Measurements from ENCODE around the gene SYTL5. TPM values are rescaled to one million over a fixed set of nuclear protein-coding genes. Genes with fewer than 3 reads are reported as not detected.

Gene SYTL5
- polyA plus RNA-seq (2013, experiment 1 of 2): 0.28 TPM
- 0.25 TPM for polyA plus RNA-seq (2013, experiment 2 of 2)

DNA sequence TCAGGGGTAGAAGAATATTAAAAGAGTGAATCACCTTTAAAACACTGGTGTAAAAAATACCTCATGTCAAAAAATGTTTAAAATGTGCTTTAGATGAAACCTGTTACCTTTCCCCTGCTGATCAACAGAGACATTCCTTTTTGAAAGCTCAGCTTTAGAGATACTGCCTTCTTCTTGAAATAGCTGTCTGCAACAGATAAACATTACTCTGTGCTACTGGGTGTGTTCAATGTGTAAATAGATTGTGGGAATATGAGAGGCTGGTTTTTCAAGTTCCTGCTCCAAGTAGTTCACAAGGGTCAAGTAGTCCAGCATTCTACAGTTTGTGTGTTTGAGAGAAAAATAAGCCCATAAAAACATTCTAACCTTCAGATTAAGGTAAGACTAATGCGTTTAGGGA, at the start of gene SYTL5:
Gene SYTL5 (plus strand): TSS at position 263 of the 400 bp plus-strand sequence. CDS start 27,337 bp downstream, outside the sequence.
- no peak within 1 kb of the TSS for H3K4me3 ChIP-seq (ENCODE audit: low read length in 2 of 2)
- no peak within 1 kb of the TSS for H3K4ac ChIP-seq (ENCODE audit: low read length)
- no peaks in the 10 kb centered on the region for H3K4me1 ChIP-seq (ENCODE audit: control insufficient read depth in 2 of 2, insufficient read depth in 1 of 2, low read depth in 1 of 2, low read length in 2 of 2)
- no peak for DNase-seq (ENCODE audit: low spot score)
- H3K79me1 ChIP-seq (ENCODE audit: low read depth, low read length): no peaks in the 10 kb centered on the region
- H3K18ac ChIP-seq (ENCODE audit: low read length): no peak within 1 kb of the TSS
- H4K8ac ChIP-seq (ENCODE audit: low read depth, low read length): no peak within 1 kb of the TSS
- H2BK12ac ChIP-seq (ENCODE audit: low read length): no peak within 1 kb of the TSS
- no peak within 1 kb of the TSS for H2BK120ac ChIP-seq (ENCODE audit: low read depth, low read length)
- H2AFZ ChIP-seq (ENCODE audit: low read length): no peak within 1 kb of the TSS
- no peak within 1 kb of the TSS for H2AK5ac ChIP-seq (ENCODE audit: low read depth, low read length)
- no peak within 1 kb of the TSS for H3K4me2 ChIP-seq (ENCODE audit: insufficient read depth, low read length, poor library complexity, severe bottlenecking)
- H3K9ac ChIP-seq (ENCODE audit: low read depth, low read length, poor library complexity): no peak within 1 kb of the TSS
- H3K27ac ChIP-seq (replicated peaks; ENCODE audit: low read length): no peak within 1 kb of the TSS
- H4K91ac ChIP-seq (ENCODE audit: low read depth, low read length, poor library complexity): no peak within 1 kb of the TSS
- no CpG with 5 or more reads among the region's 1 CpG for WGBS, 2 donors (ENCODE audit: extremely low coverage in 2 of 2, insufficient read length in 2 of 2, insufficient replicate concordance in 1 of 2)
- H3K27me3 ChIP-seq (ENCODE audit: control insufficient read depth in 3 of 3, insufficient read depth in 3 of 3, low read depth in 1 of 3, low read length in 3 of 3): peaks cover 0 to 2% (median 0%) of the 10 kb centered on the region in 3 experiments
- H2BK15ac ChIP-seq (ENCODE audit: low read length): no peak within 1 kb of the TSS
- H3K23ac ChIP-seq (ENCODE audit: low read depth, low read length, poor library complexity): no peak within 1 kb of the TSS
- H3K14ac ChIP-seq (ENCODE audit: low read length): no peak within 1 kb of the TSS
- H2BK5ac ChIP-seq (ENCODE audit: low read length): no peak within 1 kb of the TSS
- H3K9me3 ChIP-seq (replicated peaks in 1 of 2; ENCODE audit: control insufficient read depth in 2 of 2, insufficient read depth in 1 of 2, low read depth in 1 of 2, low read length in 2 of 2): no peaks in the 10 kb centered on the region
- no peaks in the 10 kb centered on the region for H3K36me3 ChIP-seq (replicated peaks in 1 of 2; ENCODE audit: control insufficient read depth in 2 of 2, insufficient read depth in 2 of 2, low read length in 2 of 2)

DNA sequence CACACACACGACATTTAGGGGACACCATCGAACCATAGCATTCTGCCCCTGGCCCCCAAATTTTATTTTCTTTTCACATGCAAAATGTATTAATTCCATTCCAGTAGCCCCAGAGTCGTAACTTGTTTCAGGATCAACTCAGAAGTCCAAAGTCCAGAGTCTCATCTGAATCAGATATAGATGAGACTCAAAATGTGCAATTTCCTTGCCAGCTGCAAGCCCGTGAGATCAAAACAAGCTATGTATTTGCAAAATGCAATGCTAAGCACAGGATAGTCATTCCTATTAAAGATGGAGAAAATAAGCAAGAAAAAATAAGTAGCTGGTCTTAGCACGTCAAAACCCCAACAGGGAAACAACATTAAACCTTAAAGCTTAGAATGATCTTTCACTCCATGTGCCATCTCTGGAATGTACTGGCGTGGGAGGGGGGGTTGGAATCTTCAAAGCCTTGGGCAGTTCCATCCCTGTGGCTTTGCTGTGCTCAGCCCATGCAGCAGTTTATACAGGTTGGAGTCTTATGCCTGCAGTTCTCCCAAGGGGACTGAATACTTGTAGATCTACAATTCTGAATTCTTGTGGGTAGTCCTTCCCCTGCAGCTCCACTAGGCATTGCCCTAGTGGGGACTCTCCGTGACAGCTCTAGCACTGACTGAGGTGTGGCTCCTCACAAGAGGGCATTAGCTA, 47.7 kb upstream of the SYTL5 start:
- DNase-seq (ENCODE audit: low spot score): no peak
- no peak overlapping the region for H3K27ac ChIP-seq (replicated peaks; ENCODE audit: low read length)
- no CpG with 5 or more reads among the region's 7 CpGs for WGBS, 2 donors (ENCODE audit: extremely low coverage in 2 of 2, insufficient read length in 2 of 2, insufficient replicate concordance in 1 of 2)

DNA sequence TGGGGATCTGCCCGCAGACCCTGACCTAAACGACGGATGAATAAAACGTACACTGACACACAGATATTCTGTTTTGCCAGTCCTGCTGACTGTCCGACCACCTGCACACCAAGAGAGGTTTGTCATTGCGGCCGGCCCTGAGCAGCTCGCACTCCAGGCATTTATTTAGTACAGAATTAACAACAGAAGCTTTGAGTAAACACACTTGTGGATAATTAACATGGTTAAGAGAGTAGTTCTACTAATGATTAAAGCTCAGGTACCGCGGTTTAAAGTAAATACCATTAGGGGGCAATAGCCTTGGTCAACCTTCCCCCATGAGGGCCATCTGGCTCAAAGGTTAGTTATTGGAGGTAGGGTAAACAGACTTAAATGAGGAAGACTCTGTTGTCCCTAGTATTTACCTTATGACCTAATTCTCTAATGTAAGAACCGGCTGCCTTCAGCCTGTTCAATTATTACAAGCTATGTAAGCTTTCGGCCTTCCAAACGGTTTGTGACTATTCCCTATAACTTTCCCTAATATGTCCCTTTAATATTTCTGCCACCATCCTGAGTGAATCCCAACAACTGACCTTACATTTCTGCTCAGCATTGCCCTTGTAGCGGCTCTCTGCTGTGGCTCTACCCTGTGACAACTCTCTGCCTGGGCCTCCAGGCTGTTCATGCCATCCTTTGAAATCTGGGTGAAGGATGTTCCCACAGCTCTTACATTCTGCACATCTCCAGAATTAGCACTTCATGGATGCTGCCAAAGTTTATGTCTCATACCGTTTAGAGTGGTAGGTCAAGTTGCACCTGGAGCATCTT, 46.9 kb upstream of the SYTL5 start:
- Histone ChIP-seq H3K23ac (ENCODE audit: low read depth, low read length, poor library complexity) (no peak overlapping the region), H3K4me1 (ENCODE audit: control insufficient read depth in 2 of 2, insufficient read depth in 1 of 2, low read depth in 1 of 2, low read length in 2 of 2) (no peaks in the 10 kb centered on the region), H3K14ac (ENCODE audit: low read length) (no peak overlapping the region), H3K4me2 (ENCODE audit: insufficient read depth, low read length, poor library complexity, severe bottlenecking) (no peak overlapping the region), H4K8ac (ENCODE audit: low read depth, low read length) (no peak overlapping the region), H3K79me1 (ENCODE audit: low read depth, low read length) (no peaks in the 10 kb centered on the region), H2BK12ac (ENCODE audit: low read length) (no peak overlapping the region), H2BK5ac (ENCODE audit: low read length) (no peak overlapping the region), H3K9ac (ENCODE audit: low read depth, low read length, poor library complexity) (no peak overlapping the region), H3K9me3 (replicated peaks in 1 of 2; ENCODE audit: control insufficient read depth in 2 of 2, insufficient read depth in 1 of 2, low read depth in 1 of 2, low read length in 2 of 2) (no peaks in the 10 kb centered on the region), H3K27ac (replicated peaks; ENCODE audit: low read length) (no peak overlapping the region), H2BK15ac (ENCODE audit: low read length) (no peak overlapping the region), H3K36me3 (replicated peaks in 1 of 2; ENCODE audit: control insufficient read depth in 2 of 2, insufficient read depth in 2 of 2, low read length in 2 of 2) (no peaks in the 10 kb centered on the region), H3K4ac (ENCODE audit: low read length) (no peak overlapping the region), H2BK120ac (ENCODE audit: low read depth, low read length) (no peak overlapping the region), H4K91ac (ENCODE audit: low read depth, low read length, poor library complexity) (no peak overlapping the region), H3K18ac (ENCODE audit: low read length) (no peak overlapping the region), H2AFZ (ENCODE audit: low read length) (no peak overlapping the region), H3K4me3 (ENCODE audit: low read length in 2 of 2) (no peak overlapping the region), H3K27me3 (ENCODE audit: control insufficient read depth in 3 of 3, insufficient read depth in 3 of 3, low read depth in 1 of 3, low read length in 3 of 3) (no peaks in the 10 kb centered on the region), H2AK5ac (ENCODE audit: low read depth, low read length) (no peak overlapping the region)
- DNase-seq (ENCODE audit: low spot score): no peak
- no CpG with 5 or more reads among the region's 15 CpGs for WGBS, 2 donors (ENCODE audit: extremely low coverage in 2 of 2, insufficient read length in 2 of 2, insufficient replicate concordance in 1 of 2)

More for the DNA sequence above, 47.7 kb upstream of the SYTL5 start:
- Histone ChIP-seq H3K4me1 (ENCODE audit: control insufficient read depth in 2 of 2, insufficient read depth in 1 of 2, low read depth in 1 of 2, low read length in 2 of 2) (no peaks in the 10 kb centered on the region), H4K91ac (ENCODE audit: low read depth, low read length, poor library complexity) (no peak overlapping the region), H3K36me3 (replicated peaks in 1 of 2; ENCODE audit: control insufficient read depth in 2 of 2, insufficient read depth in 2 of 2, low read length in 2 of 2) (no peaks in the 10 kb centered on the region), H3K23ac (ENCODE audit: low read depth, low read length, poor library complexity) (no peak overlapping the region), H3K27me3 (ENCODE audit: control insufficient read depth in 3 of 3, insufficient read depth in 3 of 3, low read depth in 1 of 3, low read length in 3 of 3) (no peaks in the 10 kb centered on the region), H2AK5ac (ENCODE audit: low read depth, low read length) (no peak overlapping the region), H3K4me3 (ENCODE audit: low read length in 2 of 2) (no peak overlapping the region), H2BK12ac (ENCODE audit: low read length) (no peak overlapping the region), H2BK15ac (ENCODE audit: low read length) (no peak overlapping the region), H3K79me1 (ENCODE audit: low read depth, low read length) (no peaks in the 10 kb centered on the region), H3K14ac (ENCODE audit: low read length) (no peak overlapping the region), H3K9me3 (replicated peaks in 1 of 2; ENCODE audit: control insufficient read depth in 2 of 2, insufficient read depth in 1 of 2, low read depth in 1 of 2, low read length in 2 of 2) (no peaks in the 10 kb centered on the region), H3K4ac (ENCODE audit: low read length) (no peak overlapping the region), H3K18ac (ENCODE audit: low read length) (no peak overlapping the region), H2BK120ac (ENCODE audit: low read depth, low read length) (no peak overlapping the region), H3K9ac (ENCODE audit: low read depth, low read length, poor library complexity) (no peak overlapping the region), H2AFZ (ENCODE audit: low read length) (no peak overlapping the region), H3K4me2 (ENCODE audit: insufficient read depth, low read length, poor library complexity, severe bottlenecking) (no peak overlapping the region), H2BK5ac (ENCODE audit: low read length) (no peak overlapping the region), H4K8ac (ENCODE audit: low read depth, low read length) (no peak overlapping the region)

DNA sequence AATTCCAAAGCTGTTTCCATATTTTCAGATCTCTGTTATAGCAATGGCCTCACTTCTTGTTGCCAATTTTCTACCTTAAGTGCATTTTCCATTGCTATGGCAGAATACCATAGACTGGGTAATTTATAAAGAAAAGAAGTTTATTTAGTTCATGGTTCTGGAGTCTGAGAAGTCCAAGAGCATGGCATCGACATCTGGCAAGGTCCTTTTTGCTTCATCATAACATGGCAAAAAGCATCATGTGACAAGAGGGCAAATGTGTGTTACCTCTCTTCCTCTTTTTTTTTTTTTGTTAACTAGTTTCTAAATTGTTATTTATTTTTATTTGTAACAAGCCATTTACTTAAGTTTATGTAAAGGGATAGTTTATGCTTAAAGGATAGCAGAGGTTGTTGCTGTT, 45.2 kb upstream of the SYTL5 start:
- Histone ChIP-seq H3K18ac (ENCODE audit: low read length) (no peak overlapping the region), H3K4me2 (ENCODE audit: insufficient read depth, low read length, poor library complexity, severe bottlenecking) (no peak overlapping the region), H3K27me3 (ENCODE audit: control insufficient read depth in 3 of 3, insufficient read depth in 3 of 3, low read depth in 1 of 3, low read length in 3 of 3) (no peaks in the 10 kb centered on the region), H4K91ac (ENCODE audit: low read depth, low read length, poor library complexity) (no peak overlapping the region), H3K4ac (ENCODE audit: low read length) (no peak overlapping the region), H3K4me1 (ENCODE audit: control insufficient read depth in 2 of 2, insufficient read depth in 1 of 2, low read depth in 1 of 2, low read length in 2 of 2) (no peaks in the 10 kb centered on the region), H4K8ac (ENCODE audit: low read depth, low read length) (no peak overlapping the region), H3K23ac (ENCODE audit: low read depth, low read length, poor library complexity) (no peak overlapping the region), H2AFZ (ENCODE audit: low read length) (no peak overlapping the region), H3K79me1 (ENCODE audit: low read depth, low read length) (no peaks in the 10 kb centered on the region), H3K14ac (ENCODE audit: low read length) (no peak overlapping the region), H2BK15ac (ENCODE audit: low read length) (no peak overlapping the region), H2BK5ac (ENCODE audit: low read length) (no peak overlapping the region), H3K9ac (ENCODE audit: low read depth, low read length, poor library complexity) (no peak overlapping the region), H2BK120ac (ENCODE audit: low read depth, low read length) (no peak overlapping the region), H3K9me3 (replicated peaks in 1 of 2; ENCODE audit: control insufficient read depth in 2 of 2, insufficient read depth in 1 of 2, low read depth in 1 of 2, low read length in 2 of 2) (no peaks in the 10 kb centered on the region), H3K27ac (replicated peaks; ENCODE audit: low read length) (no peak overlapping the region), H2AK5ac (ENCODE audit: low read depth, low read length) (no peak overlapping the region), H2BK12ac (ENCODE audit: low read length) (no peak overlapping the region), H3K36me3 (replicated peaks in 1 of 2; ENCODE audit: control insufficient read depth in 2 of 2, insufficient read depth in 2 of 2, low read length in 2 of 2) (no peaks in the 10 kb centered on the region), H3K4me3 (ENCODE audit: low read length in 2 of 2) (no peak overlapping the region)
- no CpG with 5 or more reads among the region's 1 CpG for WGBS, 2 donors (ENCODE audit: extremely low coverage in 2 of 2, insufficient read length in 2 of 2, insufficient replicate concordance in 1 of 2)
- DNase-seq (ENCODE audit: low spot score): no peak

All from neuronal stem cell (in vitro differentiated cells).